ENCODE measurements around the gene MITF. TPM values are rescaled to one million over a fixed set of nuclear protein-coding genes. Genes with fewer than 3 reads are reported as not detected.
"Not testable (repeated sequence)": the region's sequence is repeated elsewhere in the genome, so short reads cannot be mapped to it uniquely, and the experiment has no call there.

Gene MITF
- total RNA-seq, 2 donors from 2014 or later: 1.8 to 3.0 TPM

DNA sequence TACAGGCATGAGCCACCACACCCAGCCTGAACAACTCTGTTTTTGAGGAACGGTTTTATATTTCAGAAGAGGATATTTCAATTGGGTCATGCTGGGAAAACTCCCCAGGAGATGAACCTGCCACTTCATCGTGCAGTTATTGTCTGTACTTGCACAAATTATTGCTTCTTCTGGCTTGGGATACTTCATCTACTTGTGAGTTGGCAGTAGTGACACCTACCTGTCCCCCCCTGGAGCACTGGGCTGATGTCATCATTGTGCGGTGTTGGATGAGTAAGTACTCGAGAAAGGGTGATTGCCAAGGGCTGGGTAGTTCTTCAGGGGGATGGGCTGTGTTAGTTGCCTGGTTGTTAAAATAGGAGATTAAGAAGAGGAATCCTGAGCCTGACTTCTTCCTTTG lies 175.1 kb downstream of the MITF start:
- Histone ChIP-seq H3K4me3 (ENCODE audit: low read length) (no peak overlapping the region), H3K36me3 (ENCODE audit: control insufficient read depth, insufficient read depth, low read length) (no peaks in the 10 kb centered on the region), H3K9me3 (ENCODE audit: control insufficient read depth, low read length) (peaks cover 12% of the 10 kb centered on the region), H3K27ac (ENCODE audit: low read depth, low read length) (no peak overlapping the region), H3K9ac (ENCODE audit: extremely low read depth, low read length, poor library complexity, severe bottlenecking) (no peak overlapping the region), H3K4me1 (ENCODE audit: control insufficient read depth, insufficient read depth, low read length) (no peaks in the 10 kb centered on the region), H3K27me3 (ENCODE audit: control insufficient read depth, insufficient read depth, low read length, poor library complexity, severe bottlenecking) (no peaks in the 10 kb centered on the region)
- no peaks in the 10 kb centered on the region for H3K4me1 Mint-ChIP-seq
- DNase-seq: no peak
- no peak overlapping the region for H3K4me3 Mint-ChIP-seq
- H3K27me3 Mint-ChIP-seq (ENCODE audit: insufficient read depth): no peaks in the 10 kb centered on the region
- no peak overlapping the region for H3K27ac Mint-ChIP-seq
- TF ChIP-seq, protein P1, sequence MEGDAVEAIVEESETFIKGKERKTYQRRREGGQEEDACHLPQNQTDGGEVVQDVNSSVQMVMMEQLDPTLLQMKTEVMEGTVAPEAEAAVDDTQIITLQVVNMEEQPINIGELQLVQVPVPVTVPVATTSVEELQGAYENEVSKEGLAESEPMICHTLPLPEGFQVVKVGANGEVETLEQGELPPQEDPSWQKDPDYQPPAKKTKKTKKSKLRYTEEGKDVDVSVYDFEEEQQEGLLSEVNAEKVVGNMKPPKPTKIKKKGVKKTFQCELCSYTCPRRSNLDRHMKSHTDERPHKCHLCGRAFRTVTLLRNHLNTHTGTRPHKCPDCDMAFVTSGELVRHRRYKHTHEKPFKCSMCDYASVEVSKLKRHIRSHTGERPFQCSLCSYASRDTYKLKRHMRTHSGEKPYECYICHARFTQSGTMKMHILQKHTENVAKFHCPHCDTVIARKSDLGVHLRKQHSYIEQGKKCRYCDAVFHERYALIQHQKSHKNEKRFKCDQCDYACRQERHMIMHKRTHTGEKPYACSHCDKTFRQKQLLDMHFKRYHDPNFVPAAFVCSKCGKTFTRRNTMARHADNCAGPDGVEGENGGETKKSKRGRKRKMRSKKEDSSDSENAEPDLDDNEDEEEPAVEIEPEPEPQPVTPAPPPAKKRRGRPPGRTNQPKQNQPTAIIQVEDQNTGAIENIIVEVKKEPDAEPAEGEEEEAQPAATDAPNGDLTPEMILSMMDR (conservative IDR thresholded peaks at IDR 0.05): no peak
- 80 to 93% methylated on average over 1 to 4 of the region's 4 CpGs for WGBS, 2 experiments (ENCODE audit: insufficient coverage in 1 of 2, insufficient read length in 1 of 2)
- peaks cover 3% of the 10 kb centered on the region for H3K36me3 Mint-ChIP-seq (ENCODE audit: low read depth)
- peaks cover 23% of the 10 kb centered on the region for H3K9me3 Mint-ChIP-seq

DNA sequence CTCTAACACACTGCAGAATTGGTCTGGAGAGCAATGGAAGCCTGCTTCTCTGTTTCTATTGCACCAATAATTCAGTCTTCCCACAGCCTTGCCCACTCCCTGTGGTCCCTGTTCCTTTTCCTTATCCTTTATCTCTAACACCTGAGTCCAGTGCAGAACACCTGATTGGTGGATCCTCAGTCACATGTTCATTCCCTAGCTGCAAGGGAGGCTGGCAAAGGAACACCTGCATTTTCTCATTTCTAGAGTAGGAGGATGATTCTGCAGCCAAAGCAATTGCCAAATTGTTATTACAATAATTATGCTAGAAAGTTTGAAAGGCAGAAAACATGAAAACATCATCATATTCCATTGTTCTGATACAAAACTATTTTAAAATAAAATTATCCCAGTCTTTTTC lies 176.5 kb downstream of the MITF start:
- Mint-ChIP-seq H3K4me3 (no peak overlapping the region), H3K4me1 (no peaks in the 10 kb centered on the region), H3K27me3 (ENCODE audit: insufficient read depth) (no peaks in the 10 kb centered on the region), H3K27ac (no peak overlapping the region), H3K36me3 (ENCODE audit: low read depth) (no peaks in the 10 kb centered on the region), H3K9me3 (peaks cover 10% of the 10 kb centered on the region)
- H3K4me1 ChIP-seq (ENCODE audit: control insufficient read depth, insufficient read depth, low read length): no peaks in the 10 kb centered on the region
- peaks cover 4% of the 10 kb centered on the region for H3K9me3 ChIP-seq (ENCODE audit: control insufficient read depth, low read length)
- H3K36me3 ChIP-seq (ENCODE audit: control insufficient read depth, insufficient read depth, low read length): no peaks in the 10 kb centered on the region
- DNase-seq: no peak
- TF ChIP-seq, protein P1 (conservative IDR thresholded peaks at IDR 0.05): no peak
- no peak overlapping the region for H3K4me3 ChIP-seq (ENCODE audit: low read length)
- no peaks in the 10 kb centered on the region for H3K27me3 ChIP-seq (ENCODE audit: control insufficient read depth, insufficient read depth, low read length, poor library complexity, severe bottlenecking)
- no peak overlapping the region for H3K27ac ChIP-seq (ENCODE audit: low read depth, low read length)
- no peak overlapping the region for H3K9ac ChIP-seq (ENCODE audit: extremely low read depth, low read length, poor library complexity, severe bottlenecking)

DNA sequence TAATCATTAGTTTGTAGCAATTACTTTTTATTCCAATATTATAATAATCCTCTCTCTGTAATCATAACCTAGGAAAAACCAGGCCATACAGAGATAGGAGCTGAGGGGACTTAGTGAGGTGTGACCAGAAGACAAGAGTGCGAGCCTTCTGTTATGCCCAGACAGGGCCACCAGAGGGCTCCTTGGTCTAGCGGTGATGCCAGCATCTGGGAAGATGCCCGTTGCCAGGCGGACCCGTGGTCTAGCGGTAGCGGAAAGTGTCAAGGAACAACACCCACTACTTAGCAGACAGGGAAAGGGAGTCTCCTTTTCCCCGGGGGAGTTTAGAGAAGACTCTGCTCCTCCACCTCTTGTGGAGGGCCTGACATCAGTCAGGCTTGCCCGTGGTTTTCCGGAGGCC lies 180.7 kb downstream of the MITF start:
- not testable (repeated sequence) for H3K27ac ChIP-seq (ENCODE audit: low read depth, low read length); H3K27ac Mint-ChIP-seq; H3K27me3 Mint-ChIP-seq (ENCODE audit: insufficient read depth); H3K4me3 Mint-ChIP-seq; H3K27me3 ChIP-seq (ENCODE audit: control insufficient read depth, insufficient read depth, low read length, poor library complexity, severe bottlenecking); H3K9me3 ChIP-seq (ENCODE audit: control insufficient read depth, low read length); H3K4me1 ChIP-seq (ENCODE audit: control insufficient read depth, insufficient read depth, low read length); H3K9ac ChIP-seq (ENCODE audit: extremely low read depth, low read length, poor library complexity, severe bottlenecking); H3K4me3 ChIP-seq (ENCODE audit: low read length); H3K36me3 Mint-ChIP-seq (ENCODE audit: low read depth); H3K9me3 Mint-ChIP-seq; H3K4me1 Mint-ChIP-seq; H3K36me3 ChIP-seq (ENCODE audit: control insufficient read depth, insufficient read depth, low read length)
- TF ChIP-seq, protein P1 (conservative IDR thresholded peaks at IDR 0.05): peak; percentile 75
- peak; percentile 58 for DNase-seq
- 60 to 83% methylated on average over 2 to 10 of the region's 10 CpGs for WGBS, 2 experiments (ENCODE audit: insufficient coverage in 1 of 2, insufficient read length in 1 of 2)
